PFSK-1 (cell line): ENCODE data around the gene B3GNT4.

ENCODE experiments used
- FOXP2 ChIP-seq: optimal IDR thresholded peaks from 2 replicates; pipeline ENCODE3; 2011; ENCODE audit warnings: borderline replicate concordance, control low read depth, inconsistent platforms; ENCODE audit not compliant: insufficient read depth; ENCODE audit errors: extremely low read length, extremely low read depth
- POLR2AphosphoS5 ChIP-seq: IDR thresholded peaks from 2 replicates; pipeline ENCODE4 v1.6.1; 2012; ENCODE audit warnings: low read depth, mild to moderate bottlenecking, control low read depth, low read length, moderate library complexity
- SIN3A ChIP-seq: IDR thresholded peaks from 2 replicates; pipeline ENCODE4 v1.6.1; 2012; ENCODE audit warnings: mild to moderate bottlenecking, low read length, moderate library complexity, borderline replicate concordance; ENCODE audit not compliant: insufficient read depth
- TAF1 ChIP-seq: IDR thresholded peaks from 2 replicates; pipeline ENCODE4 v1.6.1; 2012; ENCODE audit warnings: low read length, control low read depth, borderline replicate concordance; ENCODE audit not compliant: insufficient read depth
- TF ChIP-seq, protein P1 (sequence below), 2 experiments: IDR thresholded peaks; 2 replicates each; pipeline versions ENCODE4 v1.6.1 to v1.8.0; 2011 to 2012; ENCODE audit warnings: low read depth in 2 of 2, low read length in 2 of 2, control low read depth in 1 of 2, inconsistent platforms in 1 of 2, mild to moderate bottlenecking in 1 of 2, moderate library complexity in 1 of 2; ENCODE audit not compliant: insufficient read depth in 1 of 2

Gene B3GNT4

DNA sequence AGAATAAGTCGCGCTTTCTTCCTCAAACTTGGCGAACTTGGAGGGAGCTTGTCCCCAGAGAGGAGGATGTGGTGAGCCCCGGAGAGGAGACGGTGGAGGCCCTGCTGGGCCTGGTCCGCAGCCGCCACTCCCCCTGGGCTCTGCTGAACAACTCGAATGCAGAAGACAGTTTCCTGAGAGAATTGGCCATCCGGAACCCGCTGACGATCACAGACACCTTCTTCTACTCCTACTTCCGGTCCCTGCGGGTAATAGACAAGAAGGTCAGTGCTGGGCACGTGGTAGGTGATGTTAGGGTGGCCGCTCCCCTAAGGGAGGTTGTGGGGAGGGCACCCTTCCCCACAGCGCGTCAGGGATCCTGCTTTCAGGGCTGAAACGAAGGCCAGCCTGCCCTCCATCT lies 19.0 kb upstream of the B3GNT4 start:
- TF ChIP-seq TAF1 (no peak), SIN3A (no peak), FOXP2 (no peak), POLR2AphosphoS5 (no peak)
- TF ChIP-seq, protein P1, sequence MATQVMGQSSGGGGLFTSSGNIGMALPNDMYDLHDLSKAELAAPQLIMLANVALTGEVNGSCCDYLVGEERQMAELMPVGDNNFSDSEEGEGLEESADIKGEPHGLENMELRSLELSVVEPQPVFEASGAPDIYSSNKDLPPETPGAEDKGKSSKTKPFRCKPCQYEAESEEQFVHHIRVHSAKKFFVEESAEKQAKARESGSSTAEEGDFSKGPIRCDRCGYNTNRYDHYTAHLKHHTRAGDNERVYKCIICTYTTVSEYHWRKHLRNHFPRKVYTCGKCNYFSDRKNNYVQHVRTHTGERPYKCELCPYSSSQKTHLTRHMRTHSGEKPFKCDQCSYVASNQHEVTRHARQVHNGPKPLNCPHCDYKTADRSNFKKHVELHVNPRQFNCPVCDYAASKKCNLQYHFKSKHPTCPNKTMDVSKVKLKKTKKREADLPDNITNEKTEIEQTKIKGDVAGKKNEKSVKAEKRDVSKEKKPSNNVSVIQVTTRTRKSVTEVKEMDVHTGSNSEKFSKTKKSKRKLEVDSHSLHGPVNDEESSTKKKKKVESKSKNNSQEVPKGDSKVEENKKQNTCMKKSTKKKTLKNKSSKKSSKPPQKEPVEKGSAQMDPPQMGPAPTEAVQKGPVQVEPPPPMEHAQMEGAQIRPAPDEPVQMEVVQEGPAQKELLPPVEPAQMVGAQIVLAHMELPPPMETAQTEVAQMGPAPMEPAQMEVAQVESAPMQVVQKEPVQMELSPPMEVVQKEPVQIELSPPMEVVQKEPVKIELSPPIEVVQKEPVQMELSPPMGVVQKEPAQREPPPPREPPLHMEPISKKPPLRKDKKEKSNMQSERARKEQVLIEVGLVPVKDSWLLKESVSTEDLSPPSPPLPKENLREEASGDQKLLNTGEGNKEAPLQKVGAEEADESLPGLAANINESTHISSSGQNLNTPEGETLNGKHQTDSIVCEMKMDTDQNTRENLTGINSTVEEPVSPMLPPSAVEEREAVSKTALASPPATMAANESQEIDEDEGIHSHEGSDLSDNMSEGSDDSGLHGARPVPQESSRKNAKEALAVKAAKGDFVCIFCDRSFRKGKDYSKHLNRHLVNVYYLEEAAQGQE (IDR thresholded peaks at IDR 0.05; ENCODE audit: insufficient read depth in 1 of 2, low read depth in 2 of 2, low read length in 2 of 2), result no peak

DNA sequence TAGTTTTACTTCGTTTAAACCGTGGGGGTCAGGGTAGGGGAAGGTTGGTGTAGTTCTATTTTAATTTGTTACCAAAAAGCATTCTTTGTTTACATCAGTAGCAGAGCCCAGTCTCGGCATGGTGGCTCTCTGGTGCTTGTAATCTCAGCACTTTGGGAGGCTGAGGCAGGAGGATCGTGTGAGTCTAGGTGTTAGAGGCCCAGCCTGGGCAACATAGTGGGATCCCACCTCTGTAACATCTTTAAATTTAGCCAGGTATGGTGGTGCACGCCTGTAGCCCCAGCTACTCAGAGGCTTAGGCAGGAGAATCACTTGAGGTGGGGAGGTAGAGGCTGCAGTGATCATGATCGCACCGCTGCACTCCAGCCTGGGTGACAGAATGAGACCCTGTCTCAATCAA lies 18.4 kb upstream of the B3GNT4 start:
- TF ChIP-seq TAF1 (no peak), POLR2AphosphoS5 (no peak), FOXP2 (no peak), SIN3A (no peak)
- TF ChIP-seq, protein P1 (IDR thresholded peaks at IDR 0.05; ENCODE audit: insufficient read depth in 1 of 2, low read depth in 2 of 2, low read length in 2 of 2), result no peak

DNA sequence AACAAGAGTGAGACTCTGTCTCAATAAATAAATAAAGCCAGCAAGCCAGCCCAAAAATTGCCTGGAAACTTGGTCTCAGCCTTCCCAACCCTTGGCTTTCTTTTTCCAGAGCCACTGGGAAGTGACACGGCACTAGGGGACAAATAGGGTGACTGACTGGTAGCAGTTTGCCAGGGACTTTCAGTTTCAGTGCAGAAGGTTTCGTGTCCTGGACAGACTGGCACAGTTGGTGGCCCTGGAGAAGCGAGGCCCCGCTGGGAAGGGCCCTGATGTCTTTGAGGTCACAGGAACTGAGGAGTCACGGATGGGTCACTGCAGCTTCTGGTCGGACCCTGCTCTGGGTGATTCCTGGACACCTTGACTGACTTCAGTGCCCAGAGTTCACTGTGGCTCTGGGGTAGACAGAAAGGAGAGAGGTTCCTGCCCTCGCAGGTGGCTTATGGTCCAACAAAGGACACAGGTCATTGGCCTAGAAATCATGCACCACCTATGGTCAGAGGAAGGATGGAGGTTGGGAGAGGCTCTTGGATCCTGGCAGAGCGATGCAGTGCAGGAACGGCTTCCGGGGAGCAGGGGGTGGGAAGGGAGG lies 17.9 kb upstream of the B3GNT4 start:
- TF ChIP-seq TAF1 (no peak), POLR2AphosphoS5 (no peak), SIN3A (no peak), FOXP2 (no peak)
- TF ChIP-seq, protein P1 (IDR thresholded peaks at IDR 0.05; ENCODE audit: insufficient read depth in 1 of 2, low read depth in 2 of 2, low read length in 2 of 2), result no peak

DNA sequence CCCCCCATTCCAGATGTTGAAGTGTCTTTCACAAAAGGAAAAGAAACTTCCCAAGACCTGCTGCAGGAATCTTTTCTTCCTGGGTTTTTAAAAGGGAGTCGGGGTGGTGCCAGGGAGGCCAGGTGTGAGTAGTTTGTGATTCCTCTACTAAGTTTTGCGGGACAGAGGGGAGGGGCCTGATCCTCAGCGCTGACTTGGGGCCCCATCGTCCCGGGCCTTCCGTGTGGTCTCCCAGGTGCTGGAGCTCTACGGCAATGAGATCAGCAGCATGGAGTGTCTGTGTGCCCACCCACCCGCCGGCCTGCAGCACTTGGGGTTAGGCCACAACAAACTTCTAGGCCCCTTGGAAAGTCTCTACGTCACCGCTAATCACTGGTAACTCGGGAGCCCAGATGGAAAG lies 16.0 kb upstream of the B3GNT4 start:
- TF ChIP-seq SIN3A (no peak), FOXP2 (no peak), POLR2AphosphoS5 (no peak), TAF1 (no peak)
- TF ChIP-seq, protein P1 (IDR thresholded peaks at IDR 0.05; ENCODE audit: insufficient read depth in 1 of 2, low read depth in 2 of 2, low read length in 2 of 2), result no peak
